Fibroblast of pulmonary artery (primary cell): ENCODE results near the gene THAP7.

ENCODE experiments used
- DNase-seq: peaks from one replicate; pipeline ENCODE4 v3.0.0-alpha.2; 2010; ENCODE audit warnings: low read depth
- H3K4me3 ChIP-seq: replicated peaks from 2 replicates; pipeline ENCODE4 v1.5.1; 2011; ENCODE audit warnings: low read depth, mild to moderate bottlenecking, control low read depth, low read length, moderate library complexity
- TF ChIP-seq, protein P1 (sequence below): IDR thresholded peaks from 2 replicates; pipeline ENCODE4 v1.5.1; 2011; ENCODE audit warnings: mild to moderate bottlenecking, control low read depth, low read length, inconsistent platforms; ENCODE audit errors: missing control alignments

Gene THAP7

DNA sequence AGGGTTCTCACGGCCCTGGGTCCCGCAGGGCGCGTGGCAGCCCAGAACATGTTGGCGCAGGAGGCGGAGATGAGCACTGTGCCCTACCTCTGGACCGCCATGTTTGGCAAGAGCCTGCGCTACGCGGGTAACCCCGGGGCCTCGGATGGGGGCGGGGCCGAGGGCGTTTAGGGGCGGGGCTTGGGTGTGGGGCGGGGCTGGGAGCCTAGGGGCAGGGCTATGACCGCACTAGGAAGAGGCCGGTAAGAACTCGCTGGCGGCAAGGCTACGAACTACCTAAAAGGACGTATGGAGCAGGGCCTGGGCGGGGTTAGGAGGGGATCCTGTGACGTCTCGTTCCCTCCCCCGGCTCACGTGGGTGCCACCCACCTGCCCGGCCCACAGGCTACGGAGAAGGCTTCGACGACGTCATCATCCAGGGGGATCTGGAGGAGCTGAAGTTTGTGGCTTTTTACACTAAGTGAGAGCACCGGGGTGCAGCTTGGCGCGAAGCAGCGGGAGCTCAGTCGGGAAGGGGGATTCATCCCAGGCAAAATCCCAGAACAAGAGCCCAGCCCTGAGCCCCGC lies 22.6 kb downstream of the THAP7 start:
- peak overlapping the region; percentile 24 for H3K4me3 ChIP-seq
- TF ChIP-seq, protein P1, sequence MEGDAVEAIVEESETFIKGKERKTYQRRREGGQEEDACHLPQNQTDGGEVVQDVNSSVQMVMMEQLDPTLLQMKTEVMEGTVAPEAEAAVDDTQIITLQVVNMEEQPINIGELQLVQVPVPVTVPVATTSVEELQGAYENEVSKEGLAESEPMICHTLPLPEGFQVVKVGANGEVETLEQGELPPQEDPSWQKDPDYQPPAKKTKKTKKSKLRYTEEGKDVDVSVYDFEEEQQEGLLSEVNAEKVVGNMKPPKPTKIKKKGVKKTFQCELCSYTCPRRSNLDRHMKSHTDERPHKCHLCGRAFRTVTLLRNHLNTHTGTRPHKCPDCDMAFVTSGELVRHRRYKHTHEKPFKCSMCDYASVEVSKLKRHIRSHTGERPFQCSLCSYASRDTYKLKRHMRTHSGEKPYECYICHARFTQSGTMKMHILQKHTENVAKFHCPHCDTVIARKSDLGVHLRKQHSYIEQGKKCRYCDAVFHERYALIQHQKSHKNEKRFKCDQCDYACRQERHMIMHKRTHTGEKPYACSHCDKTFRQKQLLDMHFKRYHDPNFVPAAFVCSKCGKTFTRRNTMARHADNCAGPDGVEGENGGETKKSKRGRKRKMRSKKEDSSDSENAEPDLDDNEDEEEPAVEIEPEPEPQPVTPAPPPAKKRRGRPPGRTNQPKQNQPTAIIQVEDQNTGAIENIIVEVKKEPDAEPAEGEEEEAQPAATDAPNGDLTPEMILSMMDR = no peak
- peak; percentile 86 for DNase-seq

- H3K4me3 ChIP-seq = no peak overlapping the region
- TF ChIP-seq, protein P1 = no peak
- DNase-seq = no peak
Measured at GRCh38 chr22:20978419-20978818, 23.5 kb downstream of the THAP7 start.

DNA sequence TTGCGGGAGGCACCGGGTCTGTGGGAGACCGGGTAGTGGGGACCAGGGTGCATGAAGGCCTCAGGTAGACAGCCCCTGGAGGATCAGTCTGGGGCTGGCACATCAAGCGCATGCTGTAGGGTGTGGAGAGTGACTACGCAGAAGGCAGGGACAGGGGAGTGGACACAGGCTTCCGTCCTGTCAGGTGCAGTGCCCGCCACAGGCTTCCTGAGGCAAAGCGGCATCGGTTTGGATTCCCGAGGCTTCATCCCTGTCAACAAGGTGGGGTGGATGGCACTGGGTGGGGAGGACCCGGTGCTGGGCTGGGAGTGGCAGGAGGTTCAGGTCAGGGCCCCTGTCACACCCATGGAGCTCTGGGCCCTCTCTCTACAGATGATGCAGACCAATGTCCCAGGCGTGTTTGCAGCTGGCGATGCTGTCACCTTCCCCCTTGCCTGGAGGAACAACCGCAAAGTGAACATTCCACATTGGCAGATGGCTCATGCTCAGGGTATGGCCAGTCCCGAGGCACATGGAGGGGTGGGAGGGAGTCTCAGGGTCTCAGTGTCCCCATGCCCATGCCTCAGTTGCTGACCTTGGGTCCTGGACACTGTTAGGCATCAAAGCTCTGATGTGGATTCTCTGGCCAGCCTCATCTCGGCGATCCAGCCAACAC lies 24.3 kb downstream of the THAP7 start:
- TF ChIP-seq, protein P1 = no peak
- no peak for DNase-seq
- no peak overlapping the region for H3K4me3 ChIP-seq

- TF ChIP-seq, protein P1 = no peak
- no peak overlapping the region for H3K4me3 ChIP-seq
Measured at GRCh38 chr22:20977019-20977418, 24.9 kb downstream of the THAP7 start.

DNA sequence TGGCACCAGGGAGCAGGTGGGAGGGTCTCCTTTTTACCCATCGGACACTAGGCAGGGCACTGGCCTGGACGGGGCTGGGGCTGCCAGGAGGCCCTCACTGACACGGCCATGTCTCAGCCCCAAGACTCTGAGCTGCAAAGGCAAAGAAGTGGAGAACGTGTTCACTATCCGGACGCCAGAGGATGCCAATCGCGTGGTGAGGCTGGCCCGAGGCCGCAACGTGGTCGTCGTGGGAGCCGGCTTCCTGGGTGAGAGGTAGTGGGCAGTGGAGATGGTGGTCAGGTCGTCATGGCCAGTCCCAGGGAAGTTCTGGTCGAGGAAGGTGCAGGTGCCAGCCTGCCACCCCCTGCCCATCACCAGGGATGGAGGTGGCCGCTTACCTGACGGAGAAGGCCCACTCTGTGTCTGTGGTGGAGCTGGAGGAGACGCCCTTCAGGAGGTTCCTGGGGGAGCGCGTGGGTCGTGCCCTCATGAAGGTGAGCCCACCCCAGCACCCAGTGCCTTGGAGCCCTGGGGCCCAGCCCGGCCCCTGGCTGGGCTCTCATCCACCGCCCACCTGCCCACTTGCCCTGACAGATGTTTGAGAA lies 25.5 kb downstream of the THAP7 start:
- no peak for DNase-seq
- H3K4me3 ChIP-seq = no peak overlapping the region
- TF ChIP-seq, protein P1 = no peak

More at GRCh38 chr22:20977019-20977418, 24.9 kb downstream of the THAP7 start:
- no peak for DNase-seq

GRCh38 chr22:20975541-20976290 lies 26.2 kb downstream of the THAP7 start:
- no peak for DNase-seq
- H3K4me3 ChIP-seq = no peak overlapping the region
- TF ChIP-seq, protein P1 = no peak
